HG03097 (cell line): ENCODE data around the gene UBIAD1.
A peak's percentile ranks its signal among the peaks of the same experiment; 100 is the strongest.

Experiments used
- ATAC-seq: cut with Tn5 transposase; IDR thresholded peaks from one replicate; pipeline ENCODE4 v1.9.1; 2021; ENCODE audit not compliant: unreplicated experiment, low FRiP score

Gene UBIAD1

DNA sequence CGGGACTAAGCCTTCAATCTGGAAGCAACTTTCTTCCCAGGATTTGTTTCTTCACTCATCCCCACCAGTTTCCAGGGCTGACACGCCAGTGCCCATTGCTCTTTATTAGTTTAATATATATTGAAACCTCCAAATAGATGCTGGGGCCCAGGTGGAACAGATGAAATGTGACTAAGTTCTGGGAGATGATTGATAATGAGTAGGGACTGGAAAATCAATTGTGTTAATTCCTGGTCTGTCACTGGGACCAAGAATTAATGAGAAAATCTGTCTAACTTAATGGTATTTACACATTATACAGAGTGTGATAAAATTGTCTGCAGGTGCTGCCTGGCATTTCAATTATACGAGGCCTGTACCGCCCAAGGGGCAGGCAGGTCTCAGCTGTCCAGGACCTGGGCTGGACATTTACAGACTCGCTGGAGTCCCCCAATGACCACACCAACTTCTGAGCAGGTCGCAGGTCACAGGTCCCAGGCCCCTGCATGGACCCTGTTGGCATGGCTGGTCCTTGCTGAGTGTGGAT is 35.8 kb downstream of the UBIAD1 start:
- ATAC-seq, result no peak

DNA sequence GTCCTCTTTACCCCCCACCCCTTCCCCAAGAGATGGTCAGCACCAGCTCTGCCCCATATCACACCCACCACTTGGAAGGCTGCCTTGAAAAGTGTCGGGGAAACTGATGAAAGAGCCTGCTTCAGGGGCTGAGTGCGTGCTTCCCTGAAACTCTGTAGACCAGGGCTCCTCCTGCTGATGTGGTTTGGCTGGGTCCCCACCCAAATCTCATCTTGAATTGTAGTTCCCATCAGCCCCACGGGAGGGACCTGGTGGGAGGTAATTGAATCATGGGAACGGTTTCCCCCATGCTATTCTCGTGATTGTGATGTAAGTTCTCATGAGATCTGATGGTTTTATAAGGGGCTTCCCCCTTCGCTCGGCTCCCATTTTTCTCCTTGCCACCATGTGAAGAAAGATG is 36.4 kb downstream of the UBIAD1 start:
- no peak for ATAC-seq

DNA sequence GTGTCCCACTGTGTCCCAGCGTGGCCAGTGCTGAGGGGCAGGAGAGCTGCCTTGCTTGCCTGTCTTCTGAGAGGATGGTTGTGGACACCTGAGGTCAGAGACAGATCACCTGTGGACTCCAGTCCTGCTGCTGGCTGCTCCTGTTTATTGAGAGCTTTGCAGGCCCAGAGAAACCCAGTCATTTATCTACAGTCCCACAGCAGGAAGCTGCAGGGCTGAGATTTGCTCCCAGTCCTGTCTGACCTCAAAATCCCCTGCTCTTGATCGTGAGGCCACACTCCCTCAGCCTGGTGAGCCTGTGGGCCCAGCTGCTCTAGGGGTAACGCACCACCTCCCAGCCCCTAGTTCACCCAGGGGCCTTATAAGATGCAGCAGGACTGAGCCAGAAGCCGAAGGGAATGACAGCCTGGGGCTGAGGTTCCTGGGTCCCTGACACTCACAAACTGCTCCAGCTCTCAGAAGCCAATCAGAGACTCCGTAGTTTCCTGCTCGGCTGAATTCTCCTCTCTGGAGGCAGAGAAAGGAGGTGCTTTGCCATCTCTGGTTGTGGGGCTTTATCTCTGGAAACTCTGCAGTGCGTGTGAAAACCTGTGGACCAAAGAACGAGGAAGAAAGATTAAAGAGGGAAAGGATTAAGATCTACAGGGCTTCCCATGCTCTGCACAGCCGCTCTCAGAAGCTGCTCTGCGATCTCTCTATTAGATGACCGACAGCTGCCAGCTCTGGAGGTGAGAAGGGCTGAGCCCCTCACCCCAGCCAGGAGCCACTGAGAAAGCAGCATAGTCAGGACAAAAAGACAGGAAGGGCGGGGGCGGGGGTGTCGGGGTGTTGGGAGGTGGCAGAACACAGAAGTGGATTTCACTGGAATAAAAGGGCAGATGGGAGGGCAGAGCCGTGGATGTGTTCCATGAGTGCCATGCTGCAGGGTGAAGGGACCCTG is 39.1 kb downstream of the UBIAD1 start:
- ATAC-seq, result no peak

DNA sequence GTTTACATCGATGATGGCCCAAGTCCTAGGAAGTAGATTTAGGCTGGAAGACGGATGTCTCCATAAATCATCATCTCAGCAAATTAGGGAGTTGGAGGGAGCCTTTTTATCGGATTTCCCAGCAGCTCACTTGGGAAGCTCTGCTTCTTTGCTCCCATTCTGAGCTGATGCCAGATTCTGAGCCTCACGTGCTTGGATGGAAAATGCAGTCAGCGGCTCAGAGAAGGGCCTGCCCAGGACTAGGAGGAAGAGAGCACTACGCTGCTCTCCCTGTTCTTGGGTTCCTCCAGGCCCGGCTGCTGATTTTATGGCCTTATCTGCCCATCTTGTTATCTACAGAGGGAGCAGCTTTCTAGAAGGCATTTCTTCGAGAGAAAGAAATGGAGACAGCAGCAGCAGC is 42.0 kb downstream of the UBIAD1 start:
- no peak for ATAC-seq

DNA sequence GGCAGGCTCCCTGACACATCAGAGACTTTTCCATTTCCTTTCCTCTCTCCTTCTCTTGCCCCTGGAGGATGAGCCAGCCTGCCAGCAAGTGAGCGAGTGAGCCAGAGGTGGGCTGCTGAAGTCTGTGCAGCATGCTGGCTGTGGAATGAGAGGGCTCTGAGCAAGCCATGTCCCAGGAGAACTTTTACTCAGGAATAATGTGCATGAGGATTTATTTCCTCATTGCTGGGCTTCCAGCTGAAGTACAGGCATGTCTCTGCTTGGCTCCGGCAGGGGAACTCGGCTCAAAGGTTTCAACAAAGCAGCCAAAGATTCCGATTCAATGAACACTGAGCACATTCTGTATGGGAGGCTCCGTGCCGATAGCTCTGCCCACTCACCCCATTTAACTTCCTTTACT is 43.7 kb downstream of the UBIAD1 start:
- ATAC-seq, result no peak

DNA sequence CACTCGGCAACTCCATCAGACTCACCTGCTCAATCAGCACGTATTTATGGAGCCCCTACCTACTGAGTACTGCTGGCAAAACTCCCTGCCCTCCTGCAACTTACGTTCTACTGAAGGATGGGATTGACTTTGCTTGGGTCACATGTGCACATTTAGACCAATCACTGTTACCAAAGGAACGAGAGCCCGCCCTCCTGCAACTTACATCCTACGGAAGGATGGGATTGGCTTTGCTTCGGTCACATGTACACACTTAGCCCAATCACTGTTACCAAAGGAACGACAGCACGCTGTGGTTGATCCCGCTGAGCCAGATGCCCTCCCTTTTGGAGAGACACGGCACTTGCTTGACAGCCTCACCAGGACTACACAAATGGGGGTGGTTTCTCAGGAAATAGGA is 46.0 kb downstream of the UBIAD1 start:
- no peak for ATAC-seq

DNA sequence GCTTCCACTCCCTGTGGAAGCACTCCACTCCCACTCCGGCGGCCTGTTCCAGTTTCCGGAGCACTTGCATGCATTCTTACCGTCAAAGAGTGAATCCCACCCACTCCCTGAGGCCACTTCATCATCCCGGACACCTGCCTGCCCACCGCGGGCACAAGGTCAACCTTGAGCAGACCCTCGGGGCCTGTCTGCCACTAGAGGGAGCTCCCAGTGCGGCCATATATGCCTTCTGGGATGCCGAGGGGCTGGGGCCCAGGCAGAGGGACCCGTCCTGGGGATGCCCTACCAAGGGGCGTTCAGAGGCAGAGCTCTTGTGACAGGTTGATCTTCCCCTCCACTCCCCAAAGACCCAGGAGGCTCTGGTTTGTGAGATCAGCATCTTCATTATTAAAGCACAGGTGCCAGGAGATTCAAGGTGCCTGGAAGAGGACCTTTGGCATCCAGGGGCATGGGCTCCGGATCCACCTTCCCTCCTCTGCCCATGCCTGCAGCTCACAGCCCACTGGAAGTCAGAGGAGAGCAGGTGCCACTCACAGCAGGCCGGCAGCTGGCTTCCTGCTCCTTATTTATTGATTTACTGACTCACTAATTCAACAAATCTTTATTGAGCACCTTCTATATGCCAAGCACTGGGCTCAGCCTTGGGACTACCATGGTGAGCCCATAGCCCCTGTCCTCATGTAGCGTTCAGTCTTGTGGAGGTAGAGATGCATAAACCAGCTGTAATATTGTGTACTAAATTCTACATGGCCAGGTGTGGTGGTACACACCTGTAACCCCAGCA is 47.3 kb downstream of the UBIAD1 start:
- ATAC-seq, result no peak

DNA sequence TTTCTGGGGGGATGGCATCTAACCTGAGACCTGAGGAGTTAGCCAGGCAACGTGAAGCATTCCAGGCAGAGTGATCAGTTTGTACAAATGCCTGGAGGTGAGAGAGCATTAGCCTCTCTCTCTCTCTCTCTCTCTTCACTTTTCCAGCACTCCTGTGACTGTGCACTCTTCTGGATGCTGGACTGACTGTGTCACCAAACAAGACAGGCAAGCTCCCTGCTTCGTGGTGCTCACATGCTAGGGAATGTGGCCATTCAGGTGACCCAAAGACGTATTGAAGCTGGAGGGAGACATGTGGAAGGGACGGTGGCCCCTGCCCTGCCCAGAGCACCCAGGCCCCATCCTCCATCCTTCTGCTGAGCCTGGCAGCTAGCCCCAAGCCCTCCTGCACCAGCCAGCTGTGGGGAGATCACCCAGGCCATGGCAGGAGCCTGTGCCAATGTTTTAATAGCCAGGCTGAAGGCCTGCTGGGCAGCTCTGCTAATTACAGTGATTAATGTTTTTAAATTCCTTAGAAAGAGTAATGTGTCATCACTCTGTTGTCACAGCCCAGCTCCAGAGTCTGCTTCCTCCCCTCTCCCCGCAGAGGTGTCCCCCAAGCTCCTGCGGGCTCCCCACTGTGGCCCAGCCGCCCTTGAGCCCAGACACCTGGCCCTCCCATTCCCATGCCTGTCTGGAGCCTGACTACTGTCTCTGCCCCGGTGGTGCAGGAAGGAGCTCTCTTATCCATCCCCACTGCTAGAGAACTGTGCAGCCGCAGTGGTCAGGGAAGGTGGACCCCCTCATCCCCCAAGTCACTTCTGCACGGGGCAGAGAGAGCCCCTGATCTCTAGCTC is 48.9 kb downstream of the UBIAD1 start:
- ATAC-seq, result no peak

DNA sequence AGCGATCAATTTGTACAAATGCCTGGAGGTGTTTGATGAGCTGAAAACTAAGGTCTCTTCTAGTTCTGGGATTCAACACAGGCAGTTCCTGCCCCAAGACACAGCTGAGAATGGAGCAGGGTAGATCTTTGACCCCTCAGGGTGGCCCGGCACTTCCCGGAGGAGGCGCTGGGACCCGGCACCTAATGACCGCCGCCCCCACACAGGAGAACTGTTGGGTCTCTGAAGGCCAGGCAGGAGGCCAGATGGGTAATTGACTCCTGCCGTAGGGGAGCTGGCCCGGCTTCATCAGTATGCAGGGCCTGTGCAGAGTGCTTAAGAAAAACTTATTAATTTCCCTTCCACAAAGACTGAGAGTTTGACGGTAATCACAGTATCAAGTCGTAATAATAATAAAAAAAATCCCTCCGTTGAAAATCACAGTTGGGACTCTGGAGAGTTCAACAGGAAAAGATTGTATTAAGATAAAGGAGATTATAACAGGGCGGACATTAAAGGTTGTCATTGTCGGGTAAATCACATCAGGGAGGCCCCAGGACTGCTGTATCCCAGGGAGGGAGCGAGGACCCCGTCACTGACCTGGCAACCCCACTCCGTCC is 51.7 kb downstream of the UBIAD1 start:
- ATAC-seq, result no peak

DNA sequence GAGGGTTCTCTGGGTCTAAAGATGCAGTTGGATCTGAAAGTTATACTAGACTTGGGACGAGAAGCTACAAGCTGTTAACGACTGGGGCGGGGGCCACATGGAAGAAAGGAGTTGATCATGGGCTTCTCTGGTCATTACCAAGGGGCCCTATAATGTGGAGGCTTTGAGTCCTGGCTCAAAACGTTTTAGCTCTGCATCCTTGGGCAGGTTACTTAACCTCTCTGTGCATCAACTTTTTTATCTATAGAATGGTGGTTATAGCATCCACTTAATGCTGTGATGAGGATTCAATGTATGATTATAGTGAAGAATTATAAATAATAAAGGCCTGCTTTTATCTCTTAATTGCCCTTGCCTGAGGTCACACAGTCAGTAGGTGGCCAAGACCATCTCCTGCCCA is 53.1 kb downstream of the UBIAD1 start:
- no peak for ATAC-seq

DNA sequence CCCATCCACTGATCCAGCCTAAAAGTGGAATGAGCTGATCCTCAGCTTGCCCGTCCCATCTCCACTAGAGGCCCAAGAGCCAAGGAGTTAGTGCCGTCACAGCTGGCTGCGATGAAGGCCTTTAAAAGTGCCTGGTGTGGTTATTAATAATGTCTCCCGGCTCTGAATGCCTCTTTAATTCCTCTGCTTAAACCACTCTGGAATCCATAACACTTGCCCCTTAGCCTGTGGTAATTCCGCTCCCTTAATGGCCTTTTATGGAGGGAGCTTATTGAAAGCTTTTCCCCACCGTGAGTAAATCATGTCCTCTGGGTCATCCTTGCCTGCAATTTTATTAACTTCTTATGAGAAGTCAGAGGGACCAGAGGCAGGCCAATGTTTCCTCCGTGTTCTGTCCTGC is 55.4 kb downstream of the UBIAD1 start:
- ATAC-seq, result no peak

DNA sequence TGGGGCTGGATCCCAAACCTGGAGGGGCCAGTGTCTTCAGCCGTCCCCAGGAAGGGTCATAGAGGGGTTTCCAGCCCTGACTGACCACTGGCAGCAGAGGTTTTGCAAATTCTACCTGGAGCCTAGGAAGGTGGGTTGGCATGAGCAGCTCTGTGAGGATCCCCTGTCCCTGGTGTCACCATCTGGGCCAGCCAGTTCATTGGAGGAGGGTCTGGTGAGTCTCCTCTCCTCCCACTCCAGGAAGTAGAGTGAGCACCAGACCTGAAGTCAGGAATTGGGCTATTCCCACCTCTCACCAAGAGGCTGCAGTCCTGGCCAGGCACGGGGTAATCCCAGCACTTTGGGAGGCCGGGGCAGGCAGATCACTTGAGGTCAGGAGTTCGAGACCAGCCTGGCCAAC is 57.4 kb downstream of the UBIAD1 start:
- no peak for ATAC-seq

DNA sequence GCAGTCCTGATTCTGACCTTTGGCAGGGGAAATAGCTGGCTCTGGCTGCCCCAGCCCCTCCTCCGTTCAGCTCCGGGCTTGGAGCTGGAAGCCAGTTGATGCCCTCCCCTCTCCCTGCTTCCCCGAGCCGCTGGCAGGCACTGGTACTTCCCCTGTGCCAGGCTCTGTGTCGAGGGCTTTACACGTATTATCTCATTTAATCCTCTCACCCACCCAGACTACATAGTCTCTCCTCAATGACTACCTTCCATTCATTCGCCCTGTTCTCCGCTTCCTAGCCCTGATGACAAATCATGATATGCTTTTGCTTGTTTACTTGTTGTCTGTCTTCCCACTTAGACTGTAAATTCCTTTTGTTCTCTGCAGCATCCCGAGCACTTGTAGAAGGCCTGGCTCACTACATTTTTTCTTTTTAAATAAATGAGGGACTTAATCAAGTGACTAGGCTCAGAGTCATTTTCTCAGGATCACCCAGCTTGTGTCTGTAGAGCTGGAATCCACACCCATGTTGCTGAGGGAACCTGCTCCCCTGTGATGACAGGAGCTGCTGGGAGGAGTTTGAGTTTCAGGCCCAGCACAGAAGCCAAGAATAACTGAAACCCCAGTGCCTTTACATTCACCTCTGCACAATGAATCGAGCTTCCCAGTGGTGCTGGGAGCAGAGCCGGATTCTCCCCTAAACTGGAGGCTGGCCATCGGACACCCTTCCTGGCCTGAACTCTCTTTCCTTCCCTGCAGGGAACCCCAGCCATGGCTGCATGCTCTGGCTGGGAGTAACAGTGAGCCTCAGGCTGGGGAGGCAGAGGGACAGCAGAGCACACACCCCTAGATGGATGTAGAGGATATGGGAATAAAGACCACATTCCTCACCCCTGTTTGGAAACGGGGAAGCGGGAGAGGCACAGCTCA is 58.3 kb downstream of the UBIAD1 start:
- no peak for ATAC-seq

DNA sequence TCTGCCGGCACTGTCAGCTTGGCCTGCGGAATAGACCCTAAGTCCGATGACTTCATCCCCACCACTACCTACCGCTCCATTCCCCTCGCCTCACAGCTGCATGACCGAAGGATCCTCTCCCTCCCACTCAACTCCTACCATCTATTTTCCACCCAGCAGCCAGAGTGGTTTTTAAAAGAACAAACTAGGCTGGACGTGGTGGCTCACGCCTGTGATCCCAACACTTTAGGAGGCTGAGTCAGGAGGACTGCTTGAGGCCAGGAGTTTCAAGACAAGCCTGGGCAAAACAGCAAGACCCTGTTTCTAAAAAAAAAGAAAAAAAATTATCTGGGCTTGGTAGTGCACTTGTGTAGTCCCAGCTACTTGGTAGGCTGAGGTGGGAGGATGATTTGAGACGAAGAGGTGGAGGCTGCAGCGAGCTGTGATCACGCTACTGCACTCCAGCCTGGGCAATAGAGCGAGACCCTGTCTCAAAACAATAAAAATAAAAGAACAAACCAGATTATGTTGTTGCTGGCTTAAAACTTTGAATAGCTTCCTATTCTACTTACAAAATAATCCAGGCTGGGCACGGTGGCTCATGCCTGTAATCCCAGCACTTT is 59.0 kb downstream of the UBIAD1 start:
- no peak for ATAC-seq

DNA sequence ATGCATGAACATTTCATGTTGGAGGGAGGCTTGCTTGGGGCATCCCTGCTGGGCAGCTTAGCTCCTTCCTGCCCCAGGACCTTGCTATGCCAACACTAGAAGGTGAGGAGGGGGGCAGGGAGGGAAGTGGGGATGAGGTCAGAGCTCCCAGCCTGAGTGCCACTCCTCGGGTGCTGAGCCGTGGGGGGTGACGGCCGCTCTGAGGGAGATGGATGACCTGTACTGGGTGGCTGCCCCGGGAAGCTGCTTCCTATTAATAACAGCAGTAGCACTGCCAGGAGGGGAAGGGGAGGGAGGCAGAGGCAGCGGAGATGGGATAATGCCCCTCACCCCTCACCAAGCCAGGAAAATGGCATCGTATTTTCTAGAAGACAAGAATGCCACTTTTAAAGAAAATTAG is 60.6 kb downstream of the UBIAD1 start:
- no peak for ATAC-seq

DNA sequence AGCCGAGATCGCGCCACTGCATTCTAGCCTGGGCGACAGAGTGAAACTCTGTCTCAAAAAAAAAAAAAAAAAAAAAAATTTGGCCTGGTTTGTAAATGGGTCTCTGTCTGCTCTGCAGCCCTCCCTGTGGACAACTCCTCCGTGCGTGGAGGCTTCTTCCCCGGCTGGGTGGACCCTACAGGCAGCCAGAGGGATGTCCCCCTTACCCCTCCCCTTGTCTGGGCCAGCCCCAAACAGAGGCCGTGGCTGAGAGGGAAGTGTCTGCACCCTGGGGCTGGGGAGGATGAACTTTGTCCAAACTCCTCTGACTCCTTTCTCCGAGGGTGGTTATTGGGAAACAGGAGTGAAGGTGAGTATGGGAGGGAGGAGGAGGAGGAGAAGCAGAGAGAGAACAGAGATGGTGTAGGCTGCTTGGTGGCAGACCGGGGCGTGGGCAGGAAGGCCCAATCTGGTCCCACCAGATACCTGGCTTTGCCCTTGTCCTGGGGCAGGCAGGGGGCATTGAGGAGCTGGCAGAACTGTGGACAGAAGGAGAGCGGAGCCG is 61.3 kb downstream of the UBIAD1 start:
- ATAC-seq, result no peak

DNA sequence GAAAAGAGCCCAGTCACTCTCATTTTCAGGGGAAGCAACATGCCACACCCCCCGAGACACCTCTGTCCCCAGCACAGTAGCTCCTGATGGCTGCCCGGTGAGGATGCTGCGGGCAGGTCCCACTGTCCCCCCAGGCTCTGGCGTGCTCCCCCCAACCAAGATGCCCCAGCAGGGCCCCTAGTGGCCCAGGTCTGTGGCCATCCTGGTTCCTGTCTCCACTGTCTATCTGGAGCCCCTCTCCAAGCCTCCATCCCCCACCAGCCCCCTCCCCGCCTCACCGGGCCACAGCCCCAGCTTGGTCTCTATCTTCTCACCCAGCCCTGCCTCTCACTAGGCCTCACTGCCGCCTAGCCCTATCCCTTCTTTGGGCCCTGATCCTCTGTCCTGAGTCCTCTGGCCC is 61.8 kb downstream of the UBIAD1 start:
- no peak for ATAC-seq

DNA sequence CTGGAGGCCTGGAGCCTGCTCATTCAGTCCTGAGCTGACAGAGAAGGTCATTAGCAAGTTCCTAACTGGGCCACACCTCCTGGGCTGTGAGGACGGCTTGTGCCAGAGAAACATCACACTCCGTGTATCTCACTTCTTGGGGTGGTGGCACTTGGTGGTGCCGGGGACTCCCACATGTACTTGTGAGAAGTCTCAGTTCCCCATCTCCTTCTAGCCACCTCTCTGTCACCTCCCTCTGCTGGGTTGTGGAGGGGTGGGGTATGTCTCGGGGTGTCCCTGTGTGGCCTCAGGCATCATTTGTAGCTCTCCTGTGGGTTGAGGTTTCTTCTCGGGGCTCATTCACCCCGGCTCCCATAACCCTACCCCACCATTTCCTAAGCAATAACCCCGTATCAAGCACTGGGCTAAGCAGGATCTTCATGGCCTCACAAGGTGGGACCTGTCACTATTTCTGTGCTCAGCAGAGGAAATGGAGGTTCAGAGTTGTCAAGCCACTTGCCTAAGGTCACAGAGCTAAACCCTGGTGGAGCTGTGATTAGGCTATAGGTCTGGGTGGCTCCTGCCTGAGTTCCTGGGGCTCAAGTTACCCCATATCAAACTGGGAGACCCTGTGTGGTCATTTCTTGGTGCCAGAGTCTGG is 62.5 kb downstream of the UBIAD1 start:
- ATAC-seq, result peak; percentile 64
